Panc1 (cell line): ENCODE data around the gene DAPK1.

Experiments
- POLR2AphosphoS5 ChIP-seq: IDR thresholded peaks from 2 replicates; pipeline ENCODE4 v1.6.1; 2012; ENCODE audit warnings: mild to moderate bottlenecking, low read depth, low read length, moderate library complexity
- TF ChIP-seq, protein P1 (sequence below): fragments of 450-650 bp; IDR thresholded peaks from 2 replicates; pipeline ENCODE4 v1.5.1; 2017; ENCODE audit warnings: mild to moderate bottlenecking
- TF ChIP-seq, protein P2 (sequence below), 2 experiments: IDR thresholded peaks; 2 replicates each; pipeline ENCODE4 v1.6.1; 2011 to 2012; ENCODE audit warnings: low read depth in 2 of 2, control low read depth in 1 of 2, low read length in 1 of 2, mild to moderate bottlenecking in 1 of 2, moderate library complexity in 1 of 2; ENCODE audit not compliant: insufficient read depth in 1 of 2

DNA sequence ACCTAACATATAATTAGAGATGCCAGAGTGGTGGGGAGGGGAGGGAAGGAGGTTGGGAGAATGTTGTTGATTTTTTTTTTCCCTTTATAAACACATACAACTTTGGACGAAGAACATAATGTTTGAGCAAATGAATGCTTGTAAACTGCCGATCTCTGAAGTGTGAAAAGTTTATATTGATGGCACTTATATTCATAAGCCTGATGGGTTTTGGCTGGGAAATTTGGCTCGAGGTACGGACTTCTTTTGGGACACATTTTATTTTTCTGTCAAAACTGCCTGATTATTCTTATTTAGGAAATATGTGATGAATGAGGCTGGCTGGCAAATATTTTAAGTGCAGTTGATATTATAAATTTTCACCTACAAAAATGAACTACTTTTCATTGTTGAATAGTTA lies 9.9 kb downstream of the DAPK1 start:
- TF ChIP-seq, protein P1, sequence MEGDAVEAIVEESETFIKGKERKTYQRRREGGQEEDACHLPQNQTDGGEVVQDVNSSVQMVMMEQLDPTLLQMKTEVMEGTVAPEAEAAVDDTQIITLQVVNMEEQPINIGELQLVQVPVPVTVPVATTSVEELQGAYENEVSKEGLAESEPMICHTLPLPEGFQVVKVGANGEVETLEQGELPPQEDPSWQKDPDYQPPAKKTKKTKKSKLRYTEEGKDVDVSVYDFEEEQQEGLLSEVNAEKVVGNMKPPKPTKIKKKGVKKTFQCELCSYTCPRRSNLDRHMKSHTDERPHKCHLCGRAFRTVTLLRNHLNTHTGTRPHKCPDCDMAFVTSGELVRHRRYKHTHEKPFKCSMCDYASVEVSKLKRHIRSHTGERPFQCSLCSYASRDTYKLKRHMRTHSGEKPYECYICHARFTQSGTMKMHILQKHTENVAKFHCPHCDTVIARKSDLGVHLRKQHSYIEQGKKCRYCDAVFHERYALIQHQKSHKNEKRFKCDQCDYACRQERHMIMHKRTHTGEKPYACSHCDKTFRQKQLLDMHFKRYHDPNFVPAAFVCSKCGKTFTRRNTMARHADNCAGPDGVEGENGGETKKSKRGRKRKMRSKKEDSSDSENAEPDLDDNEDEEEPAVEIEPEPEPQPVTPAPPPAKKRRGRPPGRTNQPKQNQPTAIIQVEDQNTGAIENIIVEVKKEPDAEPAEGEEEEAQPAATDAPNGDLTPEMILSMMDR = no peak
- no peak for TF ChIP-seq POLR2AphosphoS5
- TF ChIP-seq, protein P2, sequence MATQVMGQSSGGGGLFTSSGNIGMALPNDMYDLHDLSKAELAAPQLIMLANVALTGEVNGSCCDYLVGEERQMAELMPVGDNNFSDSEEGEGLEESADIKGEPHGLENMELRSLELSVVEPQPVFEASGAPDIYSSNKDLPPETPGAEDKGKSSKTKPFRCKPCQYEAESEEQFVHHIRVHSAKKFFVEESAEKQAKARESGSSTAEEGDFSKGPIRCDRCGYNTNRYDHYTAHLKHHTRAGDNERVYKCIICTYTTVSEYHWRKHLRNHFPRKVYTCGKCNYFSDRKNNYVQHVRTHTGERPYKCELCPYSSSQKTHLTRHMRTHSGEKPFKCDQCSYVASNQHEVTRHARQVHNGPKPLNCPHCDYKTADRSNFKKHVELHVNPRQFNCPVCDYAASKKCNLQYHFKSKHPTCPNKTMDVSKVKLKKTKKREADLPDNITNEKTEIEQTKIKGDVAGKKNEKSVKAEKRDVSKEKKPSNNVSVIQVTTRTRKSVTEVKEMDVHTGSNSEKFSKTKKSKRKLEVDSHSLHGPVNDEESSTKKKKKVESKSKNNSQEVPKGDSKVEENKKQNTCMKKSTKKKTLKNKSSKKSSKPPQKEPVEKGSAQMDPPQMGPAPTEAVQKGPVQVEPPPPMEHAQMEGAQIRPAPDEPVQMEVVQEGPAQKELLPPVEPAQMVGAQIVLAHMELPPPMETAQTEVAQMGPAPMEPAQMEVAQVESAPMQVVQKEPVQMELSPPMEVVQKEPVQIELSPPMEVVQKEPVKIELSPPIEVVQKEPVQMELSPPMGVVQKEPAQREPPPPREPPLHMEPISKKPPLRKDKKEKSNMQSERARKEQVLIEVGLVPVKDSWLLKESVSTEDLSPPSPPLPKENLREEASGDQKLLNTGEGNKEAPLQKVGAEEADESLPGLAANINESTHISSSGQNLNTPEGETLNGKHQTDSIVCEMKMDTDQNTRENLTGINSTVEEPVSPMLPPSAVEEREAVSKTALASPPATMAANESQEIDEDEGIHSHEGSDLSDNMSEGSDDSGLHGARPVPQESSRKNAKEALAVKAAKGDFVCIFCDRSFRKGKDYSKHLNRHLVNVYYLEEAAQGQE (IDR thresholded peaks at IDR 0.05; ENCODE audit: insufficient read depth in 1 of 2, low read depth in 2 of 2, low read length in 1 of 2) = no peak
